ENCODE results near the gene WNT7A. TPM values are rescaled to one million over a fixed set of nuclear protein-coding genes. Genes with fewer than 3 reads are reported as not detected.

The WNT7A gene
- total RNA-seq, 1 donor from 2014 or later: not detected

DNA sequence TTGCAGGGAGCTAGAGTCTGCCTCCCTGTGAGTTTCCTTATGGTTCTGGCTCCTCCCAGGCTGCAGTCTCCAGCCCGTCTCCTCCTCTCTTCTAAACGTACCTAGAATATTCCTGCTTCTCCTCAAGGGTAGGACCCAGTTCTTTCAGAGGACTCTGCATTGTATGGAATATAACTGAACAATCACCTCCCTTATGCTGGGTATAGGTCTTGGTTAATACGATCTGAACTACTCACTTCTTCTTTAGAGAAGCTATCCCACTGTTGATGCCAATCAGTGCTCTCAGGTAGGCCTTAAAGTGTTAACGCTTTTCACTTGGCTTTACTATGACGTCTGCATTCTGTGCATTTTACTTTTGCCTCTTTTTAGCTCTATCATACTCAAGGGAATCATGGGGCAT lies 98.5 kb downstream of the WNT7A start:
- no peaks in the 10 kb centered on the region for H3K9me3 ChIP-seq (ENCODE audit: low read depth)
- Mint-ChIP-seq H3K36me3 (no peaks in the 10 kb centered on the region), H3K9me3 (peaks cover 2% of the 10 kb centered on the region), H3K27me3 (ENCODE audit: insufficient read depth, low read depth) (peaks cover 2% of the 10 kb centered on the region), H3K27ac (peak overlapping the region; percentile 64), H3K4me1 (peaks cover 52% of the 10 kb centered on the region), H3K4me3 (no peak overlapping the region)
- no peaks in the 10 kb centered on the region for H3K79me2 ChIP-seq (ENCODE audit: low read depth)
- no peak overlapping the region for H3K27ac ChIP-seq
- peaks cover 8% of the 10 kb centered on the region for H4K20me1 ChIP-seq (ENCODE audit: low read depth)
- no peak for DNase-seq (ENCODE audit: low spot score)
- H3K4me2 ChIP-seq: no peak overlapping the region
- TF ChIP-seq, protein P1, sequence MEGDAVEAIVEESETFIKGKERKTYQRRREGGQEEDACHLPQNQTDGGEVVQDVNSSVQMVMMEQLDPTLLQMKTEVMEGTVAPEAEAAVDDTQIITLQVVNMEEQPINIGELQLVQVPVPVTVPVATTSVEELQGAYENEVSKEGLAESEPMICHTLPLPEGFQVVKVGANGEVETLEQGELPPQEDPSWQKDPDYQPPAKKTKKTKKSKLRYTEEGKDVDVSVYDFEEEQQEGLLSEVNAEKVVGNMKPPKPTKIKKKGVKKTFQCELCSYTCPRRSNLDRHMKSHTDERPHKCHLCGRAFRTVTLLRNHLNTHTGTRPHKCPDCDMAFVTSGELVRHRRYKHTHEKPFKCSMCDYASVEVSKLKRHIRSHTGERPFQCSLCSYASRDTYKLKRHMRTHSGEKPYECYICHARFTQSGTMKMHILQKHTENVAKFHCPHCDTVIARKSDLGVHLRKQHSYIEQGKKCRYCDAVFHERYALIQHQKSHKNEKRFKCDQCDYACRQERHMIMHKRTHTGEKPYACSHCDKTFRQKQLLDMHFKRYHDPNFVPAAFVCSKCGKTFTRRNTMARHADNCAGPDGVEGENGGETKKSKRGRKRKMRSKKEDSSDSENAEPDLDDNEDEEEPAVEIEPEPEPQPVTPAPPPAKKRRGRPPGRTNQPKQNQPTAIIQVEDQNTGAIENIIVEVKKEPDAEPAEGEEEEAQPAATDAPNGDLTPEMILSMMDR (IDR thresholded peaks at IDR 0.05): no peak
- TF ChIP-seq EZH2phosphoT487 (IDR thresholded peaks at IDR 0.05) (no peak), EZH2 (IDR thresholded peaks at IDR 0.05) (no peak)
- H3K9ac ChIP-seq: no peak overlapping the region
- peaks cover 11% of the 10 kb centered on the region for H3F3A ChIP-seq (ENCODE audit: low read depth)
- no peak overlapping the region for H2AFZ ChIP-seq (replicated peaks)
- H3K4me1 ChIP-seq: peaks cover 24% of the 10 kb centered on the region
- H3K4me3 ChIP-seq: no peak overlapping the region
- H3K36me3 ChIP-seq: no peaks in the 10 kb centered on the region
- no peaks in the 10 kb centered on the region for H3K27me3 ChIP-seq

DNA sequence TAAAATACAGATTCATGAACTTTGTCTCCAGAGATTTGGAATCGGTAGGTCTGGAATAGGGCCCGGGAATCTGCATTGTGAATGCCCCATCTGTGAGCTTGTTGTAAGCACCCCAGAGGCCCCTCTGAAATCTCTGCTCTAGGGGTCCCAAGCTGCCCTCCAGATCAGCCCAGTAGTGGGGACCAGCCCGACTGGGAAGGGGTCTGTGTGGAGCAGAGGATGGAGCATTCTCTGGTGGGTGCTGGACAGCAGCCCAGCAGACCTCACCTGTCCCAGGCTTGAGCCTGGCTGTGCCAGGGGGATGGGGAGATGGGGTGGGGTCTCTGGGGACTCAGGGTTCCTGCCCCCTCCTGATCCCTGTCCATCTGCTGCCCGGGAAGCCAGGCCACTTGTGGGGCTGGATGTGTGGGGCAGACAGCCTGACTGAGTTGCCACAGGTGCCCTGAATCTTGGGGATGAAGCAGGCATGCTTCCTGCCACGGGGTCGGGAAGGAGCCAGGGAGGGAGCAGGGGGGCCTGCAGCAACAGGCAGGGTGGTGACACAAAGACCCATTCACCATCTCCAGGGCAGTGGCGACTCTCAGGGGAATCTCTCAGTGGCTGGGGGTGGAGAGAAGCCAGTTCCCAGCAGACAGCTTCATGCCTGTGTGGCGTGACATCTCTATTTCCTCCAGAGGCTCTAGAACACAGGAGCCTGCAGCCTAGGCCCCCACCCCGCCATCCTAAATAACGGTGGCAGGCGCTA lies 99.3 kb downstream of the WNT7A start:
- Histone ChIP-seq H4K20me1 (ENCODE audit: low read depth) (peaks cover 2% of the 10 kb centered on the region), H3K4me1 (peaks cover 16% of the 10 kb centered on the region), H3F3A (ENCODE audit: low read depth) (peaks cover 3% of the 10 kb centered on the region), H2AFZ (replicated peaks) (no peak overlapping the region), H3K9ac (no peak overlapping the region), H3K9me3 (ENCODE audit: low read depth) (no peaks in the 10 kb centered on the region), H3K4me3 (no peak overlapping the region), H3K27ac (no peak overlapping the region), H3K4me2 (no peak overlapping the region), H3K79me2 (ENCODE audit: low read depth) (no peaks in the 10 kb centered on the region), H3K27me3 (no peaks in the 10 kb centered on the region), H3K36me3 (no peaks in the 10 kb centered on the region)
- H3K4me3 Mint-ChIP-seq: no peak overlapping the region
- no peaks in the 10 kb centered on the region for H3K36me3 Mint-ChIP-seq
- TF ChIP-seq EZH2phosphoT487 (IDR thresholded peaks at IDR 0.05) (no peak), EZH2 (IDR thresholded peaks at IDR 0.05) (no peak)
- TF ChIP-seq, protein P1 (IDR thresholded peaks at IDR 0.05): no peak
- peaks cover 45% of the 10 kb centered on the region for H3K4me1 Mint-ChIP-seq
- H3K27me3 Mint-ChIP-seq (ENCODE audit: insufficient read depth, low read depth): peaks cover 1% of the 10 kb centered on the region
- peaks cover 2% of the 10 kb centered on the region for H3K9me3 Mint-ChIP-seq
- H3K27ac Mint-ChIP-seq: no peak overlapping the region
- no peak for DNase-seq (ENCODE audit: low spot score)

DNA sequence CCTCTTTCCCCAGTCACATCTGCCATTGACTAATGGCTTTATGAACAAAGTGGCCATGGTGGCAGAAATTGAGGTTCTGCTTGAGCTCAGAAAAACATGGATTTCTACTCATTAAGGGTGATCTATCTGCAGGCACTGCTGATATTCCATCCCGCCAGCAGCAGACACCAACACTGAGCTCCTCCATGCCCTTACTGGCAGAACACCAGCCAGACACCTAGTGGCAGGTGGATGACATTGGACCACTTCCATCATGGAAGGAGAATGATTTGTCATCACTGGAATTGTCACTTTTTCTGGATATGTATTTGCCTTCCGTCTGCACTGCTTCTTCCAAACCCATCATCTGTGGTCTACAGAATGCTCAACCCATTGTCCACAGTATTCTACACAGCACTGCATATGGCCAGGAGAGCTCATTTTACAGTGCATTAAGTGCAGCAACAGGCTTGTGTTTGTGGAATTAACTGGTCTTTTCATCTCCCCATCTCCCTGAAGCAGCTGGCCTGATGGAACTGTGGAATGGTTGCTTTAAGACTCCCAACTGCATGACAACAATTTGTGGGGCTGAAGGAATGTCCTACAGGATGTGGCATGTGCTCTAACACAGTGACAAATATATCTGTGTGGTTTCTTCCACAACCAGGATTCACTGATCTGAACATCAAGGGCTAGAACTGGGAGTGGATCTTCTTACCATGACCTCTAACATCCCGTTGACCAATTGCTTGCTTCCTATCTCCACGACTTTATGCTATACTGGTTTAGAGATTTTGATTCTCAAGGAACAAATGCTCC lies 103.4 kb downstream of the WNT7A start:
- no peak overlapping the region for H3K4me3 ChIP-seq
- no peaks in the 10 kb centered on the region for H3K9me3 ChIP-seq (ENCODE audit: low read depth)
- H2AFZ ChIP-seq (replicated peaks): no peak overlapping the region
- no peak overlapping the region for H3K9ac ChIP-seq
- H3K4me1 Mint-ChIP-seq: peaks cover 16% of the 10 kb centered on the region
- H3K27me3 ChIP-seq: no peaks in the 10 kb centered on the region
- no peaks in the 10 kb centered on the region for H3K36me3 ChIP-seq
- no peaks in the 10 kb centered on the region for H3F3A ChIP-seq (ENCODE audit: low read depth)
- H3K36me3 Mint-ChIP-seq: no peaks in the 10 kb centered on the region
- peak overlapping the region; percentile 48 for H3K27ac Mint-ChIP-seq
- no peaks in the 10 kb centered on the region for H3K79me2 ChIP-seq (ENCODE audit: low read depth)
- H3K9me3 Mint-ChIP-seq: no peaks in the 10 kb centered on the region
- no peak overlapping the region for H3K27ac ChIP-seq
- TF ChIP-seq, protein P1 (IDR thresholded peaks at IDR 0.05): peak; percentile 19
- no peak for TF ChIP-seq EZH2 (IDR thresholded peaks at IDR 0.05)
- no peaks in the 10 kb centered on the region for H3K4me1 ChIP-seq
- no peaks in the 10 kb centered on the region for H4K20me1 ChIP-seq (ENCODE audit: low read depth)
- H3K4me2 ChIP-seq: no peak overlapping the region
- peaks cover 5% of the 10 kb centered on the region for H3K27me3 Mint-ChIP-seq (ENCODE audit: insufficient read depth, low read depth)
- DNase-seq (ENCODE audit: low spot score): no peak
- no peak overlapping the region for H3K4me3 Mint-ChIP-seq

Data from neural progenitor cell (in vitro differentiated cells).